HEK293T (cell line): ENCODE data around the gene TAF7L.

Experiments used
- CTCF ChIA-PET: fragments of 350-600 bp; formaldehyde crosslinking; extraction: SDS; loops from one replicate; lab custom pipeline; 2021; ENCODE audit warnings: antibody characterized with exemption, inconsistent platforms; lab: Yijun Ruan, JAX
- POLR2A ChIA-PET: fragments of 350-600 bp; formaldehyde crosslinking; extraction: SDS; loops from one replicate; lab custom pipeline; 2020; ENCODE audit warnings: antibody characterized with exemption, inconsistent platforms; lab: Yijun Ruan, JAX
- DNase-seq: peaks from one replicate; pipeline ENCODE4 v3.0.0; 2012; ENCODE audit warnings: mixed read lengths; ENCODE audit errors: extremely low spot score
- ARNT ChIP-seq: fragments of 450-650 bp; IDR thresholded peaks from 2 replicates; pipeline ENCODE4 v1.6.1; 2017; ENCODE audit warnings: mild to moderate bottlenecking
- BHLHE40 ChIP-seq: fragments of 450-650 bp; IDR thresholded peaks from 2 replicates; pipeline ENCODE4 v1.6.1; 2016; ENCODE audit warnings: mild to moderate bottlenecking, moderate library complexity, borderline replicate concordance
- CTBP1 ChIP-seq: fragments of 450-650 bp; IDR thresholded peaks from 2 replicates; pipeline ENCODE4 v1.6.1; 2016; ENCODE audit warnings: borderline replicate concordance
- ELF4 ChIP-seq: fragments of 450-650 bp; IDR thresholded peaks from 2 replicates; pipeline ENCODE4 v1.6.1; 2017; ENCODE audit warnings: antibody characterized with exemption
- FOXA1 ChIP-seq: fragments of 450-650 bp; IDR thresholded peaks from 2 replicates; pipeline ENCODE4 v1.6.1; 2016; ENCODE audit warnings: mild to moderate bottlenecking
- FOXK2 ChIP-seq: fragments of 450-650 bp; IDR thresholded peaks from 2 replicates; pipeline ENCODE4 v1.6.1; 2016; ENCODE audit warnings: mild to moderate bottlenecking
- FOXM1 ChIP-seq: fragments of 450-650 bp; IDR thresholded peaks from 2 replicates; pipeline ENCODE4 v1.6.1; 2017; ENCODE audit warnings: mild to moderate bottlenecking, borderline replicate concordance
- HDGF ChIP-seq: fragments of 450-650 bp; IDR thresholded peaks from 2 replicates; pipeline ENCODE4 v1.6.1; 2017; ENCODE audit warnings: antibody characterized with exemption, borderline replicate concordance
- L3MBTL2 ChIP-seq: fragments of 450-650 bp; conservative IDR thresholded peaks from 2 replicates; pipeline ENCODE4 v1.6.1; 2016; ENCODE audit warnings: mild to moderate bottlenecking
- LEF1 ChIP-seq: fragments of 450-650 bp; IDR thresholded peaks from 2 replicates; pipeline ENCODE4 v1.6.1; 2017; ENCODE audit warnings: mild to moderate bottlenecking, borderline replicate concordance
- NFRKB ChIP-seq: fragments of 450-650 bp; IDR thresholded peaks from 2 replicates; pipeline ENCODE4 v1.6.1; 2016; ENCODE audit warnings: mild to moderate bottlenecking, moderate library complexity
- SP1 ChIP-seq: fragments of 450-650 bp; IDR thresholded peaks from 2 replicates; pipeline ENCODE4 v1.6.1; 2017
- SUZ12 ChIP-seq: fragments of 450-650 bp; IDR thresholded peaks from 2 replicates; pipeline ENCODE4 v1.6.1; 2016; ENCODE audit warnings: mild to moderate bottlenecking
- TARDBP ChIP-seq: fragments of 450-650 bp; IDR thresholded peaks from 2 replicates; pipeline ENCODE4 v1.6.1; 2016
- ZNF384 ChIP-seq: fragments of 450-650 bp; IDR thresholded peaks from 2 replicates; pipeline ENCODE4 v1.6.1; 2016
- TF ChIP-seq, protein P1 (sequence below): fragments of 450-650 bp; IDR thresholded peaks from 2 replicates; pipeline ENCODE4 v1.6.1; 2016

Gene TAF7L

DNA sequence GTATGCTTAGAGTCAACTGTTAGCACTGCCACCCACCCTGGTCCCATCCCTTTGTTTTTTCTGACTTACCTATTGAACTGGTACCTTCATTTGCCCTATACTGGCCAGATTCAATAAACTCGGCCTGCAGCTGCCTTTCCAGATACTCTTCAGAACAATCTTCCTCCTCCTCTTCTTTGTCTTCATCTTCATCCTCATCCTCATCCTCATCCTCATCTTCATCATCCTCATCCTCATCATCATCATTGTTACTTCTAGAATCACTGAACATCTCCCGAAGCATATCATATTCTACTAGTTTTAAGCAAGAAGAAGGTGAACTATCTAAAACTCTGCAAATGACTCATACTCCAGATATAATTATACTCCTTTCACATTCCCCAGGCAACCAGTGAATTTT lies 14.9 kb downstream of the TAF7L start:
- no peak for DNase-seq
- TF ChIP-seq CTBP1: no peak
- no peak for TF ChIP-seq ZNF384
- no peak for TF ChIP-seq SP1
- no peak for TF ChIP-seq BHLHE40
- TF ChIP-seq FOXK2: no peak
- TF ChIP-seq, protein P1, sequence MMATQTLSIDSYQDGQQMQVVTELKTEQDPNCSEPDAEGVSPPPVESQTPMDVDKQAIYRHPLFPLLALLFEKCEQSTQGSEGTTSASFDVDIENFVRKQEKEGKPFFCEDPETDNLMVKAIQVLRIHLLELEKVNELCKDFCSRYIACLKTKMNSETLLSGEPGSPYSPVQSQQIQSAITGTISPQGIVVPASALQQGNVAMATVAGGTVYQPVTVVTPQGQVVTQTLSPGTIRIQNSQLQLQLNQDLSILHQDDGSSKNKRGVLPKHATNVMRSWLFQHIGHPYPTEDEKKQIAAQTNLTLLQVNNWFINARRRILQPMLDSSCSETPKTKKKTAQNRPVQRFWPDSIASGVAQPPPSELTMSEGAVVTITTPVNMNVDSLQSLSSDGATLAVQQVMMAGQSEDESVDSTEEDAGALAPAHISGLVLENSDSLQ: no peak
- TF ChIP-seq SUZ12: no peak
- no peak for TF ChIP-seq NFRKB
- TF ChIP-seq FOXA1: no peak
- no peak for TF ChIP-seq ELF4
- no peak for TF ChIP-seq L3MBTL2
- no peak for TF ChIP-seq ARNT
- TF ChIP-seq LEF1: no peak
- TF ChIP-seq TARDBP: no peak
- TF ChIP-seq HDGF: no peak
- TF ChIP-seq FOXM1: no peak
- POLR2A ChIA-PET: no interaction called here
- CTCF ChIA-PET: no interaction called here

DNA sequence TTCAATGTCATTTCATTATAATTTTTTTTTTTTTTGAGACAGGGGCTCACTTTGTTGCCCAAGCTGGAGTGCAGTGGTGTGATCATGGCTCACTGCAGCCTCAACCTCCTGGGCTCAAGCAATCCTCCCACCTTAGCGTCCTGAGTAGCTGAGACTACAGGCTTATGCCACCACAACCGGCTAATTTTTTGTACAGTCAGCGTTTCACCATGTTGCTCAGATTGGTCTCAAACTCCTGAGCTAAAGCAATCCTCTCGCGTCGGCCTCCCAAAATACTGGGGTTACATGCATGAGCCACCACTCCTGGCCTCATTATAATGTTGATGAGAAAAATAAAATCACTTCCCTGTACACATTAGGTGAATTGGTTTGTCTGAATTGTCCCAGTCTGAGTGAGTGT lies 16.9 kb downstream of the TAF7L start:
- TF ChIP-seq CTBP1: no peak
- no peak for TF ChIP-seq ELF4
- no peak for TF ChIP-seq HDGF
- TF ChIP-seq BHLHE40: no peak
- no peak for TF ChIP-seq FOXK2
- no peak for TF ChIP-seq ZNF384
- TF ChIP-seq FOXM1: no peak
- no peak for TF ChIP-seq NFRKB
- TF ChIP-seq, protein P1: no peak
- TF ChIP-seq ARNT: no peak
- TF ChIP-seq L3MBTL2: no peak
- TF ChIP-seq FOXA1: no peak
- no peak for TF ChIP-seq LEF1
- no peak for TF ChIP-seq SP1
- TF ChIP-seq SUZ12: no peak
- no peak for TF ChIP-seq TARDBP
- DNase-seq: no peak
- CTCF ChIA-PET: no interaction called here
- POLR2A ChIA-PET: no interaction called here

DNA sequence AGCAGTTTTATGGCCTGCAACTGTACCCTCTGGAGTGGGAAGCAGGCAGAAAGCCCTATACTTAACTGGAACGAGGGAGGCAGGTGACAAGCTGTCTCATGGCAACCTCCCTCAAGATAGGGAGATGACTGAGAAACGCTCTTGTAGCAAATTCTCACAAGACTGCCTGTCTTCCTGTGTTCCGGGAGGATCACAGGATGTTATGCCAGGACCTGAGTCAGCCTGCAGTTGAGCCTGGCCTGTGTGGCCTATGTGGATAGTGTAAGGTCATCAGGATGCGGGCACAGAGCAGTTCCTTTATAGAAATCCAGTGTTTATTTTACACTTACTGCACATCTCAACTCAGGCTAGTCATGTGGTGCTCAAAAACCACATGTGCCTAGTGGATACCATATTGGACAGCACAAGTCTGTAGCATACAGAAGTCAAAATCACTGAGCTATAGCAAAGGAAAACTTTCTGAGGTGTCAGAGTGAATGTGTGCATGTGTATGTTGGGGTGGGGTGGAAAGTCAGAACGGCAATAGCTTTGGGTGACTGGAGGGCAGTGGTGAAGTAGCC lies 25.2 kb downstream of the TAF7L start:
- DNase-seq: no peak
- CTCF ChIA-PET: no interaction called here
- POLR2A ChIA-PET: no interaction called here
- TF ChIP-seq L3MBTL2: no peak
- no peak for TF ChIP-seq NFRKB
- TF ChIP-seq ARNT: no peak
- no peak for TF ChIP-seq SUZ12
- no peak for TF ChIP-seq LEF1
- no peak for TF ChIP-seq ZNF384
- no peak for TF ChIP-seq FOXK2
- TF ChIP-seq, protein P1: no peak
- TF ChIP-seq FOXM1: no peak
- no peak for TF ChIP-seq CTBP1
- no peak for TF ChIP-seq BHLHE40
- TF ChIP-seq ELF4: no peak
- TF ChIP-seq FOXA1: no peak
- no peak for TF ChIP-seq SP1
- no peak for TF ChIP-seq HDGF
- TF ChIP-seq TARDBP: no peak

DNA sequence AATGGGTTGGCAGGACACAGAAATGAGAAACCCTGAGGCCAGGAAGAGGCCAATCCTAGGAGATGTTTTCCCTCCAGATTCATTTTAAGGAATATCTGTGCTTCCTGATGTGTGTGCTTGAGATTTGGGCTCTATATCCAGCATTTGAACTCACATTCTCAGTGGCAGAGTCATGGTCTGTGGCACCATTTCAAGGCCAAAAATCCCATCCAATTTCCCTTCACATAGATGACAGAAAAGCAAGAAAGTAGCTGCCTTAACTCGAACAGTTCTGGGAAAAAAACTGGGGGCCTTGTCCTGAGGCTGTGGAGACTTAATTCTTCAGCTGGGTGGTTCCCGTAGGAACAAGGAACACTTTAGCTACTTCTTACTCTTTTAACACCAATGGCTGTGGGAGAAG lies 27.4 kb downstream of the TAF7L start:
- ChIA-PET POLR2A (no interaction called here), CTCF (interaction anchor here (0.6 kb wide), 1 partner anchor 152 kb away, joined by 5 read pairs; no protein-coding TSS in a partner anchor)
- DNase-seq: no peak
- TF ChIP-seq SUZ12 (no peak), CTBP1 (no peak), BHLHE40 (no peak)

DNA sequence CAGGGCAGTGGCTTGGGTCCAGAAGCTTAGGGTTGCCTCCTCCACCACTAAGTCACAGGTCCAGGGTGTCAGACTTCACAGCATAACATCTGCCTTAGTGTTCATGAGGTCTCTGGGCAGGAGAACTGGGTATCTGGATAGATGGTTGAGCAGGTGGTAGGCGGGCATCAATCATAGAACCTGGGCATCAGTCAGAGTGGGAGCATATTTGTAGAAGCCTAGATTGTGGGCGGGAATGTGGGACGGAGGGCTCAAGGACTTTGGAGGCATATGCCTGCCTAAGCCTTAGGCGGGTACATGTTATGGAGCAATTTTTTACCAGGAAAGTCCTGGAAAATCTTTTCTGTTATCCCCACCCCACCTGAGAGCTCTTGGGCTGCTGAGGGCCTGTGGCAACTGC lies 28.5 kb downstream of the TAF7L start:
- DNase-seq: no peak
- TF ChIP-seq, protein P1: no peak
- no peak for TF ChIP-seq FOXM1
- no peak for TF ChIP-seq BHLHE40
- no peak for TF ChIP-seq FOXA1
- TF ChIP-seq ARNT: no peak
- TF ChIP-seq SUZ12: no peak
- TF ChIP-seq HDGF: no peak
- no peak for TF ChIP-seq CTBP1
- no peak for TF ChIP-seq NFRKB
- TF ChIP-seq LEF1: no peak
- no peak for TF ChIP-seq ELF4
- no peak for TF ChIP-seq ZNF384
- no peak for TF ChIP-seq TARDBP
- TF ChIP-seq FOXK2: no peak
- TF ChIP-seq L3MBTL2: no peak
- TF ChIP-seq SP1: no peak
- ChIA-PET POLR2A (no interaction called here), CTCF (no interaction called here)

DNA sequence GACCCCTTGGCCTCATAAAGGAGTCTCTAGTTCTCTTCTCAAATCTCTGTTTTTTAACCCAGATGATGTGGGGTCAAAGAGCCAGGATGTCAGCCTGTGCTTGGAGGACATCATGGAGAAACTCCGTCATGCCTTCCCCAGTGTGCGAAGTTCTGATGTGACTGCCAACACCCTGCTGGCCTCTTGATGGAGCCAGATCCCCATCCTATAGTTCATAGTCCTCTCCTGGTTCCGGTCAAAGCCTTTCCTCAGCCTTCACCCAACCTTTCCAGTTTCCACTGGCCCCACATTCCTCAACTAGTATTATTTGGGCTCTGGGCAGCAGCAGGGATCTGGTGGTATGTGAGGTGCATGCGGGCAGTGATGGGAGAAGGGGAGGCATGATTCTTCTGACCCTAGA lies 30.7 kb downstream of the TAF7L start:
- TF ChIP-seq NFRKB (no peak), FOXM1 (no peak), TARDBP (no peak)
- peak; percentile 75 for DNase-seq
- POLR2A ChIA-PET: no interaction called here
- CTCF ChIA-PET: no interaction called here
